T-helper 17 cell (primary cell): ENCODE data around the gene MARCHF9. TPM values are rescaled to one million over a fixed set of nuclear protein-coding genes. Genes with fewer than 3 reads are reported as not detected.
A peak's percentile ranks its signal among the peaks of the same experiment; 100 is the strongest.
"Not testable (repeated sequence)": the region's sequence is repeated elsewhere in the genome, so short reads cannot be mapped to it uniquely, and the experiment has no call there.

Experiments used
- ATAC-seq: fragments of 150-1000 bp; cut with Tn5 transposase; 2 replicates; pipeline ENCODE4 v1.10.0; 2021; ENCODE audit warnings: mild to moderate bottlenecking, moderate library complexity
- DNase-seq, 3 donors: peaks; one replicate each; pipeline versions ENCODE4 v3.0.0 to v3.0.0-alpha.2; 2020 to 2021
- H3K9me3 ChIP-seq: one replicate; pipeline ENCODE4 v1.7.0; 2013; ENCODE audit warnings: low read length, mild to moderate bottlenecking; ENCODE audit not compliant: control insufficient read depth, poor library complexity, severe bottlenecking
- H3K27ac Mint-ChIP-seq: one replicate; pipeline ENCODE4 v1.8.0; 2022; ENCODE audit warnings: mild to moderate bottlenecking, moderate library complexity, mixed read lengths
- H3K27me3 Mint-ChIP-seq: one replicate; pipeline ENCODE4 v1.8.0; 2022; ENCODE audit warnings: mixed read lengths
- H3K36me3 Mint-ChIP-seq: one replicate; pipeline ENCODE4 v1.8.0; 2022; ENCODE audit warnings: low read depth, mixed read lengths
- H3K4me1 Mint-ChIP-seq: one replicate; pipeline ENCODE4 v1.8.0; 2022; ENCODE audit warnings: mild to moderate bottlenecking, mixed read lengths
- H3K4me3 Mint-ChIP-seq: one replicate; pipeline ENCODE4 v1.8.0; 2022; ENCODE audit warnings: mild to moderate bottlenecking, moderate library complexity, mixed read lengths
- total RNA-seq, 4 donors: library from RNA in 2 of 4; stranded (reverse) in 2 of 4; gene quantifications; one replicate each; pipeline ENCODE4 v1.2.3 and lab custom pipeline; 2022 to 2026

The MARCHF9 gene
- total RNA-seq, 2 donors from 2014 or later: 45.3 to 62.4 TPM

DNA sequence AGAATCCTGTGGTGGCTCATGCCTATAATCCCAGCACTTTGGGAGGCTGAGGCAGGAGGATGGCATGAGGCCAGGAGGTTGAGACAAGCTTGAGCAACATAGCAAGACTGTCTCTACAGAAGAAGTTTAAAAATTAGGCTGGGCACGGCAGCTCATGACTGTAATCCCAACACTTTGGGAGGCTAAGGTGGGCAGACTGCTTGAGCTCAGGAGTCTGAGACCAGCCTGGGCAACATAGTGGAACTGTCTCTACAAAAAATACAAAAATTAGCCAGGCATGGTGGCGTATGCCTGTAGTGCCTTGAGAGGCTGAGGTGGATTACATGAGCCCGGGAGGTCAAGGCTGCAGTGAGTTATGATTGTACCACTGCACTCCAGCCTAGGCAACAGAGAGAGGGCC lies 13.0 kb downstream of the MARCHF9 start:
- DNase-seq (no peak), ATAC-seq (no peak)
- Mint-ChIP-seq H3K27me3 (peaks cover 19% of the 10 kb centered on the region), H3K36me3 (peaks cover 3% of the 10 kb centered on the region), H3K27ac (no peak overlapping the region), H3K4me3 (no peak overlapping the region), H3K4me1 (peaks cover 39% of the 10 kb centered on the region)
- no peaks in the 10 kb centered on the region for H3K9me3 ChIP-seq

DNA sequence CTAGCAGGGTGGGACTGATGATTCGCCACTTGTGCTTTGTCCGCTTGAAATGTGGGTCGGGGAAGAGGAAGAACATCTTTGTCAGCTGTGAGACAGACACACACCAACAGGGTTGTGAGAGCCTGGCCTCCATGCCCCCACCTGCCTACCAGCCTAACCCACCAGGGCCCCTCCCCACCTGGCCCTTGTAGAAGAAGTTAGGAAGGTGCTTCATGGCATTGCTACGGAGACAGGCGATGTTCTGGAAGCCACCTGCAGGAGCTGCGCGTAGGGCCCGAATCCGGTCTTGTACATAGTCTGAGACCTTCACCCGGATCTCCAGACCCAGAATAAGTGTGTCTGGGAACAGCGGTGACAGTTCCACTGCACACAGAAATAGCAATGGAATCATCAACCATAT lies 14.7 kb downstream of the MARCHF9 start:
- Mint-ChIP-seq H3K27ac (no peak overlapping the region), H3K36me3 (peaks cover 3% of the 10 kb centered on the region), H3K4me1 (peaks cover 35% of the 10 kb centered on the region), H3K4me3 (no peak overlapping the region), H3K27me3 (peaks cover 7% of the 10 kb centered on the region)
- no peak for ATAC-seq
- DNase-seq: no peak
- no peaks in the 10 kb centered on the region for H3K9me3 ChIP-seq

DNA sequence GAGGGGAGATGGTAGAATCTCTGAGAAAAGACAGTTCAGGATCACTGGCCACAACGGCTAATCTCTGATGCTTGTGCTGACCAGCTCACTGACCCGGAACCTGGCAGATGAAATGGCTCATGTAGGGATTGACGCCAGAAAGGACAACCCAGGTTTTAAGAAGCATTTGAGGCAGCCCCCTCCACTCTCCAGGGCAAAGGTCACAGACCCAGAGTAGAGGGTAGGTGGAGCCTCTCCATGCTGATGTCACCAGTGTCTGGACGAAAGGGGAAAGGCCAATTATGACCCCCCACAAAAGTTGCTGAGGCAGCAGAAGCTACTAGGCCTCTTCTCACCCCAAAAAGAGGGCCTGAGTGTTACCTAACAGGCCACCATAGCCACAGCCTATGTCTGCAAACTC lies 15.8 kb downstream of the MARCHF9 start:
- H3K36me3 Mint-ChIP-seq: peaks cover 5% of the 10 kb centered on the region
- H3K4me1 Mint-ChIP-seq: peaks cover 29% of the 10 kb centered on the region
- no peak for ATAC-seq
- no peaks in the 10 kb centered on the region for H3K9me3 ChIP-seq
- peak overlapping the region; percentile 64 for H3K4me3 Mint-ChIP-seq
- peaks cover 7% of the 10 kb centered on the region for H3K27me3 Mint-ChIP-seq
- DNase-seq: no peak
- H3K27ac Mint-ChIP-seq: peak overlapping the region; percentile 97

DNA sequence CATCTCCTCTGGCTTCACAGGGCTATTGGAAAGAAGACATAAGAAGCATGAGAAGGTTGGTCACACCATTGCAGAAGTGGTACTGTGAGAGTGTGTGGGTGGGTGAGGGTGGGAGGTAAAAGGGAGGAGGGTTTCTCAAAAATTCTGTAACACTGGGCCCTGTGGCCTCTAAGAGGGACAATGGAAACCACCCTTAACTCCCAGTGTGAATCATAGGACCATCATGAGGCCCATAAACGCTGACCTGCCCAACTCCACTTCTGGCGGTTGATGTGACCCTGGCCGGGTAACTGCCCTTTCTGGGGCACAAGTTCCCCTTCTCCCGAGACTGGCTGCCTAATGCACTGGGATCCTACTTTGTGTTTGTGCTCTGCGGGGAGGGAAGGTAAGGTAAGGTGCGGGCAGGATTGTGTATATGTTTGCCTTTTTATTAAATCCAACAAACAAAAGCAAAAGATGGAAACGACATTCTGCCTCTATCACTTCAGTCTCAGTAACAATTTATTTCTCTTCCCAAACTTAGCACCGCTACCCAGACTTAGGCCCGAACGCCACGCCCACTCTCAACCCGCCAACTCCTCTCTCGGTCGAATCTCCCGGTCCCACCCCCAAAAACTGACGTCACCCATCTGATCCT lies 16.5 kb downstream of the MARCHF9 start:
- Mint-ChIP-seq H3K27me3 (peaks cover 6% of the 10 kb centered on the region), H3K36me3 (peaks cover 9% of the 10 kb centered on the region), H3K4me3 (peak overlapping the region; percentile 99), H3K4me1 (peaks cover 31% of the 10 kb centered on the region), H3K27ac (peak overlapping the region; percentile 97)
- ATAC-seq: peak; percentile 77
- peak; percentile 60 to 73 (median 60) for DNase-seq
- H3K9me3 ChIP-seq: no peaks in the 10 kb centered on the region

DNA sequence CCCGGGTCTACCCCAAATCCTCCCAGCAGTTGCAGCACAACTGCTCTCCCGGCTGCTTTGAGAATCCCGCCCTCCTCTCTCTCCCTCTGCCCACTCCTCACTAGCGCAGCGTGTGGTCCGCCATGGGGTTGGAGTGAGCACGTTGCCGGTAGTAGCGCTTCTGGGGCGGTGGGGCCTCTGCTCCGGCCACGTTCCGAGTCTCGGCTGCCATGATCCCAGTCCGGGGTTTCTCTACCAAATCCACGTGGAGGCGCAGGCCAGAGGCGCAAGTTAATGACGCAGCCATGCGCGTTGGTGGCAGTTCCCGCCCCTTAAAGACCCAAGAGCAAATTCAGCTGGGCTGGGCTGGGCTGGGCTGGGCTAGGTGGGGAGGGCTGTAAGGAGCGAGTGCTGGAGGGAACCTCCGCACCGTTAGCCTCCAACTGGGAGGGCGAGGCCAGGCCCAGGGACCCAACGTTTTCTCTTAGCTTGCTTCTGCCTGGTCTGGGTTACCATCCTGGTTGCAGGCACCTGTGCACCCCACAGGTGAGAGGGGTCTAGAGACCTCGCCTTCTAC lies 17.0 kb downstream of the MARCHF9 start, which contains the start of gene METTL1:
Gene METTL1 (minus strand): TSS at position 233 of the 556 bp plus-strand sequence. CDS start 22 bp downstream, at position 211.
- H3K27ac Mint-ChIP-seq: peak within 1 kb of the TSS; percentile 97
- H3K9me3 ChIP-seq: no peaks in the 10 kb centered on the region
- peak; percentile 75 to 82 (median 75) for DNase-seq
- peak within 1 kb of the TSS; percentile 99 for H3K4me3 Mint-ChIP-seq
- ATAC-seq: peak; percentile 92
- peaks cover under 1% of the 10 kb centered on the region for H3K27me3 Mint-ChIP-seq
- peaks cover 29% of the 10 kb centered on the region for H3K4me1 Mint-ChIP-seq
- H3K36me3 Mint-ChIP-seq: peaks cover 10% of the 10 kb centered on the region

DNA sequence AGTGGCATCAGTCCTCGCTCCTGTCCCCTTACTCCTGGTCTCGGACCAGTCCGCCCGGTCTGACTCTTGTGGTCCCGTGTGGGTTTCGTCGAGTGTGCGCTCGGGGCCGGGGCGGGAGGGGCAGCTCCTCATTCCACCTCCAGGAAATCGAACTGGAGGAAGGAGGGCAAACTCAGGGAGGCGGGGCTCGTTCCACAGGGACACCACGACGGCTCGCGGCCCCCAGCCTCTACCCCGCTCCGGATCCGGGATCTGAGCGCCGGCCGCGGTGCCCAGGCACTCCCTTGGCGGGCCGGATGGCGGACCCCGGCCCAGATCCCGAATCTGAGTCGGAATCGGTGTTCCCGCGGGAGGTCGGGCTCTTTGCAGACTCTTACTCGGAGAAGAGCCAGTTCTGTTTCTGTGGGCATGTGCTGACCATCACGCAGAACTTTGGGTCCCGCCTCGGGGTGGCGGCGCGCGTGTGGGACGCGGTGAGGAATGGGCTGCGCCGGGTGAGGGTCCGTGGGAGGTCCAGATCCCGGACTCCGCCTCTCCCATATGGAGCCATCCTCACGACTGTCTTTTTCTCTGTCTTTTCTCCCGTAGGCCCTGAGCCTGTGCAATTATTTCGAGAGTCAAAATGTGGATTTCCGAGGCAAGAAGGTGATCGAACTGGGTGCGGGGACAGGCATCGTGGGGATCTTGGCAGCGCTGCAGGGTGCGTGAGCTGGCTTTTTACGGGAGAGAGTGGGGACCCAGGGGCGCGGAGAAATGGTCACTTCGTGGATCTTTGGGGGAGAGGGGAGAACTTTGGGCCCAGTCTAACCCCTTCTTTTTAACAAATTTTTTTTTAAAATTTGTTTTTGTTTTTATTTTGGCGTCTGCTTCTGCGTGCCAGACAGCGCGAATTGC lies 17.8 kb downstream of the MARCHF9 start, which contains the start of gene EEF1AKMT3:
Gene EEF1AKMT3 (plus strand): TSS at position 186 of the 894 bp plus-strand sequence. CDS start 111 bp downstream, at position 297.
- no peaks in the 10 kb centered on the region for H3K27me3 Mint-ChIP-seq
- DNase-seq: peak in 1 of 3 donors; percentile 30
- H3K4me3 Mint-ChIP-seq: peak within 1 kb of the TSS; percentile 99
- H3K9me3 ChIP-seq: no peaks in the 10 kb centered on the region
- peak within 1 kb of the TSS; percentile 97 for H3K27ac Mint-ChIP-seq
- H3K36me3 Mint-ChIP-seq: peaks cover 10% of the 10 kb centered on the region
- no peak for ATAC-seq
- peaks cover 32% of the 10 kb centered on the region for H3K4me1 Mint-ChIP-seq

DNA sequence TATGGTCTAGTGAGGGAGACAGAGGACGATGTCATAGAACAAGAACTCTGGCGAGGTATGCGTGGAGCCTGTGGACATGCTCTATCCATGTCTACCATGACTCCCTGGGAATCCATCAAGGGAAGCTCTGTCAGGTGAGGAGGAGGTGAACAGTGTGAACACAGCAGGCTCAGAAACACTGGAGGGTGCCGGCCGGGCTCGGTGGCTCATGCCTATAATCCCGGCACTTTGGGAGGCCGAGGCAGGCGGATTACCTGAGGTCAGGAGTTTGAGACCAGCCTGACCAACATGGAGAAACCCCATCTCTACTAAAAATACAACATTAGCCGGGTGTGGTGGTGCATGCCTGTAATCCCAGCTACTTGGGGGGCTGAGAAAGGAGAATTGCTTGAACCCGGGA lies 19.7 kb downstream of the MARCHF9 start:
- H3K4me3 Mint-ChIP-seq, ATAC-seq, H3K27me3 Mint-ChIP-seq, H3K9me3 ChIP-seq, DNase-seq, H3K27ac Mint-ChIP-seq: not testable (repeated sequence)
- Mint-ChIP-seq H3K4me1 (peaks cover 44% of the 10 kb centered on the region), H3K36me3 (peaks cover 10% of the 10 kb centered on the region)

DNA sequence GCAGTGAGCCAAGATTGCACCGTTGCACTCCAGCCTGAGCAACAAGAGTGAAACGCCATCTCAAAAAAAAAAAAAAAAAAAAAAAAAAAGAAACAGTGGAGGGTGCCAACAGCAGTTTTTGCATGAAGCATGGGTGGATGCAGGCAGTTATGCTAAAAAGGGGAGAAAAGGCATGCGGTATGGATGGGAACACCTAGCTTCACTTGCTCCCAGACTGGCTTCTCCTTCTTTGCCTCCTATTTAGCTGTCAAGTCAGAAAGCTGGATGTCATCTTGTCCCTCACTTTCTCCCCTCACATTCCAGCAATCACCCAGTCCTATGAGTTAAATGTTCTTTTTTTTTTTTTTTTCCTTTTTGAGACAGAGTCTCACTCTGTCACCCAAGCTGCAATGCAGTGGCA lies 20.1 kb downstream of the MARCHF9 start:
- ATAC-seq: no peak
- H3K4me1 Mint-ChIP-seq: peaks cover 44% of the 10 kb centered on the region
- H3K9me3 ChIP-seq: no peaks in the 10 kb centered on the region
- H3K36me3 Mint-ChIP-seq: peaks cover 7% of the 10 kb centered on the region
- DNase-seq: no peak
- H3K4me3 Mint-ChIP-seq: no peak overlapping the region
- H3K27me3 Mint-ChIP-seq: no peaks in the 10 kb centered on the region
- no peak overlapping the region for H3K27ac Mint-ChIP-seq

DNA sequence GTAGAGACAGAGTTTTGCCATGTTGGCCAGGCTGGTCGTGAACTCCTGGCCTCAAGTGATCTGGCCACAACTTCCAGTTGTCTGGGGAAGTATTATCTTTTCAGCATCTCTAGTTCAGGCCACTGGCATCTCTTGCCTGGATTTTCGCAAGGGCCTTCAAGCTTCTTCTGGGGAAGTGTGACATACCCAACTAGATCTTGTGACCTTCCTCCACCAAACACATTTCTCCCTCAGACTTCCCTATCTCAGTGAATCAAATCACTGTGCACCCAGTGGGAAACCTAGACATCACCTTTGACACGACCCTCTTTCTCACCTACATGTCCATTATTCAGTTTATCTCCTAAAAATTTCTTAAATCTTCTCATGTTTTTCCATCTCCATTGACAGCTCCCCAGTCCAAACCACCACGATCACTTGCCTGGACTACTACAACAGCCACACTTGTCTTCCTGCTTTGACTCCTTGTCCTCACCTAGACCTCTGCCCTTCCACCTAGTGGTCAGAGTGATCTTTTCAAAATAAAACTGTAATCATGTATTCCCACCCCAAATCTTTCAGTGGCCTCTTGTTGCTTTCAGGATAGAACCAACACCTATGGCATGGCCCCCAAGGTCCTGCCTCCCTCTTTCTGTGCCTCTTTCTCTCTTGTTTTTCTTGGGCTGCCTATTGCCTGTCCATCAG lies 20.8 kb downstream of the MARCHF9 start:
- H3K27me3 Mint-ChIP-seq: no peaks in the 10 kb centered on the region
- ATAC-seq (no peak), DNase-seq (no peak)
- no peaks in the 10 kb centered on the region for H3K9me3 ChIP-seq
- peaks cover 7% of the 10 kb centered on the region for H3K36me3 Mint-ChIP-seq
- peak overlapping the region; percentile 88 for H3K27ac Mint-ChIP-seq
- no peak overlapping the region for H3K4me3 Mint-ChIP-seq
- H3K4me1 Mint-ChIP-seq: peaks cover 46% of the 10 kb centered on the region

DNA sequence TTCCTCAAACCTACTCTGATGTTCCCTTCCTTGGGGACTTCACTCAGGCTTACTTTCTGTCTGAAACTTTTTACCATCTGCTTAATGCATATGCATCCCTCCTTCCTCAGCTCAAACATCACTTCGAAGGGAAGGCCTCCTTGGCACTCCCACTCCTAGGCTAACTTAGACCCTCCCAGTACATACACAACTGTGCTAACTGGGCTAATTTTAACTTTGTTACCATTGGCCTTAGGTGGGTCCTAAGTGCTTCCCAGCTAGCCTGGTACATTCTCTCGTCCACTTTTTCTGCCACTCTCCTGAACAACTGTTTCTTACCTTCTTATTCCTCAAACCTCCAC lies 21.3 kb downstream of the MARCHF9 start:
- Mint-ChIP-seq H3K27ac (peak overlapping the region; percentile 88), H3K4me1 (peaks cover 45% of the 10 kb centered on the region), H3K36me3 (peaks cover 7% of the 10 kb centered on the region), H3K4me3 (no peak overlapping the region), H3K27me3 (no peaks in the 10 kb centered on the region)
- H3K9me3 ChIP-seq: no peaks in the 10 kb centered on the region
- no peak for DNase-seq
- ATAC-seq: no peak

DNA sequence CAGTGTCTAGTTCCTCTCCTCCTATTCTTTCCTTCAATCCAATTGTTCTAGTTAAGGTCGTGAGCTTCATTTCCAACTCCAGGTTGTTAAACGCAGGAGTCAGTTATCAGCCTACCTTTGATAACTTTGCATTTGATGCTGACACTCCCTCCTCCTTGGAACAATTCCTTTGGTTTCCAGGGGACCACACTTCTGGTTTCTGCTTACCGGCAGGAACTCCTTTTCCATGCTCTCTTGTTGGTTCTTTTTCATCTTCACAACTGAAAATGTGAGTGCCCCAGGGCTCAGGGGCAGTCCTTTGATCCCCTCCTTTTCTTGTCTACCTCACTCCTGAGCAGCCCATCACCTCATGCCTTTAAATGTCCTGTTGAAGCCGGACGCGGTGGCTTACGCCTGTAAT lies 22.5 kb downstream of the MARCHF9 start:
- ATAC-seq: no peak
- H3K9me3 ChIP-seq: no peaks in the 10 kb centered on the region
- Mint-ChIP-seq H3K36me3 (peaks cover 7% of the 10 kb centered on the region), H3K27me3 (no peaks in the 10 kb centered on the region), H3K27ac (no peak overlapping the region), H3K4me1 (peaks cover 48% of the 10 kb centered on the region), H3K4me3 (no peak overlapping the region)
- no peak for DNase-seq

DNA sequence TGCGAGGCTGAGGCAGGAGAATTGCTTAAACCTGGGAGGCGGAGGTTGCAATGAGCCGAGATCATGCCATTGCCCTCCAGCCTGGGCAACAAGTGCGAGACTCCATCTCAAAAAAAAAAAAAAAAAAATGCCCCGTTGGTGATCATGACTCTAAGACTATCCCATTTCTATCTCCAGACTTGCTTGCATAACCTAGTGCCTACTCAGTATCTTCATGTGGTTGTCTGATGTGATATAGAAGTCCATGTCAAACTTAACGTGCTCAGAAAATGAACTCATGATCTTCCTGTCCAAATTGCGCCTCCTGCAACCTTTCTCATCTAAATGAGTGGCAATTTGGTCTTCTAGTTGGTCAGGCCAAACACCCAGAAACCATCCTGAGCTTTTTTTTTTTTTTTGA lies 23.0 kb downstream of the MARCHF9 start:
- Mint-ChIP-seq H3K27me3 (no peaks in the 10 kb centered on the region), H3K4me1 (peaks cover 52% of the 10 kb centered on the region), H3K27ac (peak overlapping the region; percentile 99), H3K36me3 (peaks cover 10% of the 10 kb centered on the region), H3K4me3 (no peak overlapping the region)
- H3K9me3 ChIP-seq: no peaks in the 10 kb centered on the region
- ATAC-seq (no peak), DNase-seq (no peak)

DNA sequence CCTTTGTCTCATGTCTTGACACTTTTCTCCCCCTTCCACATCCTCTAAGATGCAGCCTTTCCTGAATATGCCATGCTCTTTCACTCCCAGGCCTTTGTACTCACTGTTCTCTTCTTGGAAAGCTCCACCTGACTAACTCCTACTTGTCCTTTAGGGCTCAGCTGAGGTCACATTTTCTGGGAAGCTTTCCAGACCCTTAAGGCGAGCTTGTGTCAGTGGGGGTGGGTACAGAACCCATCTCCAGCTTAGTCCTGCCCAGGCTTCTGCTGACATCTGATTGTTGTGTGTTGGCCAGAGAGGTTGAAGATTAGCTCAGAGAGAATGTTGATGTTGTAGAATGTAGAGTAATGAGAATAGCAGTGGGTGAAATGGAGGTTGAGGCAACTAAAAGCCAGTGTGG lies 24.8 kb downstream of the MARCHF9 start:
- peaks cover 11% of the 10 kb centered on the region for H3K36me3 Mint-ChIP-seq
- H3K27ac Mint-ChIP-seq: peak overlapping the region; percentile 99
- ATAC-seq (no peak), DNase-seq (no peak)
- no peaks in the 10 kb centered on the region for H3K27me3 Mint-ChIP-seq
- H3K9me3 ChIP-seq: no peaks in the 10 kb centered on the region
- peaks cover 58% of the 10 kb centered on the region for H3K4me1 Mint-ChIP-seq
- H3K4me3 Mint-ChIP-seq: peak overlapping the region; percentile 3
